ENCODE data around the gene PTPN21.

DNA sequence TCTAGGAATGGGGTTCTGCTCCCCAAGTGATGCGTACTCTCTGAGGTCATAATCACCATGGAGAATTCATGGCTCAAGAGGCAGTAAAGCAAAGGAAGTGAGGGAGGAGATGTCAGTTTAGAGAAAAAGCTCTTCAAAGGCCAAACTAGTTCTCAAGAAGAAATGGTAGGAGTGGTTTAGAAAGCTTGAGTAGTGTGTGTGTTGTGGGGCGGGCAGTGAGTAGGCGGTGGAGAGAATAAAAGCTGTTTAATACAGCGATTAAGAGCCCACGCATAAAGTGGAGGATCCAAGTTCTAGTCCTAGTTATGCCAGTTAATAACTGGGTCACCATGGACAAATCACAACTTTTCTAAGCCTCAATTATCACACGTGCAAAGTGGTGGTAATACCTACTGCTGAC is 55.6 kb downstream of the PTPN21 start:
- TF ChIP-seq CTCF (IDR thresholded peaks at IDR 0.05; ENCODE audit: low read depth, low read length, missing input control) (no peak), JUND (IDR thresholded peaks at IDR 0.05) (no peak), YY1 (IDR thresholded peaks at IDR 0.05) (no peak), HNF4G (IDR thresholded peaks at IDR 0.05) (no peak), TAF1 (conservative IDR thresholded peaks at IDR 0.05) (no peak), ZBTB33 (IDR thresholded peaks at IDR 0.05) (no peak)
- TF ChIP-seq, protein P1, sequence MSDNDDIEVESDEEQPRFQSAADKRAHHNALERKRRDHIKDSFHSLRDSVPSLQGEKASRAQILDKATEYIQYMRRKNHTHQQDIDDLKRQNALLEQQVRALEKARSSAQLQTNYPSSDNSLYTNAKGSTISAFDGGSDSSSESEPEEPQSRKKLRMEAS (IDR thresholded peaks at IDR 0.05) = no peak
